Prostate gland (tissue), 2 donors: ENCODE data around the gene ELK3.

Experiments used
- CTCF ChIP-seq, 4 experiments: fragments of 200-600 bp in 2 of 4; fragments of 450-650 bp in 2 of 4; sonication (generic) in 2 of 4; IDR thresholded peaks; 1 replicate in 3 of 4; 2 replicates in 1 of 4; pipeline ENCODE4 v1.5.1; 2016 to 2019; ENCODE audit warnings: antibody characterized with exemption in 4 of 4, mild to moderate bottlenecking in 2 of 4, moderate library complexity in 2 of 4
- POLR2A ChIP-seq: fragments of 450-650 bp; IDR thresholded peaks from one replicate; pipeline ENCODE4 v1.6.1; 2016; ENCODE audit warnings: antibody characterized with exemption, mild to moderate bottlenecking
- POLR2AphosphoS5 ChIP-seq: sonication (generic); formaldehyde crosslinking; IDR thresholded peaks from one replicate; pipeline ENCODE4 v1.6.1; 2017; ENCODE audit warnings: antibody characterized with exemption

GRCh38 chr12:96260231-96260630 is 66.1 kb downstream of the ELK3 start:
- no peak for TF ChIP-seq POLR2AphosphoS5
- no peak for TF ChIP-seq CTCF (IDR thresholded peaks at IDR 0.05)
- no peak for TF ChIP-seq POLR2A
